Measurements from ENCODE around the gene UCKL1.
A peak's percentile ranks its signal among the peaks of the same experiment; 100 is the strongest.

UCKL1 gene

DNA sequence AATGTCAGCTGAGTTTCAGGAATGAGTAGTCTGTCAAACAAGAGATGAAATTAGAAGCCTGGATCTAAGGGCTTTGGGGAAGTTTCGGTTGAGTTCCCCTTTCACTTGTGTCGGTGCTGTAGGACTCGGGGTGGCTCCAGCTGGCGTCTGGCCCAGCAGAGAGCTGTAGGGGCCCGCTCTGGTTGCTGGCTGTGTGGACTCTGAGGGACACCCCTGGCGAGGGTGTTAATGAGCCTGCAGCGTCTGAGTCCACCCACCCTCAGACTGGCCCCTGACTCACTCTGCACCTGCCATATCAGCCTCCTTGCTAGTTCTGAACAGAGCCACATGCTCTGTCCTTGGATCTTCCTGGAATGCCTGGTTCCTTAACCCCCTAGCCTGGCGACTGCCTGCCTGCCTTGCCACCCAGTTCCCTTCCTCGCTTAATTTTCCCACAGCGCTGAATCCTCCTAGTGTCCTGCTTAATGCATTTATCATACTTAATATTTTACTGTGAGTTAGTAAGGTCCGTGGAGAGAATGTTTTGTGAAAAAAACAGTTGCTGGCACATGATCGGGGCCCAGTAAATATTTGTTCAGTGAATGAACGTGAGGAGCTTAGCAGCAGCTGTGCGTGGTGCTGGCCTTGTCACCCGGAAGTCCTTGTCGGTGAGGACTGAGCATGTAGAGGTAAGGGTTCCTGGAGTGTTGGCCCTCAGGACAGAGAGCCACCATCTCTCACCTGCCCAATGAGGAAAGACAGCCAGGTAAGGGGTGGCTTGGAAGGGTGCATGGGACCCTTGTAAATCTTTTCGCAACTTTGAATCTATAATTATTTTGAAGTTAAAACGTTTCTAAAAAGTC, 59.7 kb downstream of the UCKL1 start:
- peak overlapping the region; percentile 98 for H3K27ac ChIP-seq
- no peak for TF ChIP-seq CTCF (conservative IDR thresholded peaks at IDR 0.05)

- H3K27ac ChIP-seq = peak overlapping the region; percentile 98
- TF ChIP-seq CTCF (conservative IDR thresholded peaks at IDR 0.05) = no peak
Measured at GRCh38 chr20:63895952-63896263, 60.3 kb downstream of the UCKL1 start.

DNA sequence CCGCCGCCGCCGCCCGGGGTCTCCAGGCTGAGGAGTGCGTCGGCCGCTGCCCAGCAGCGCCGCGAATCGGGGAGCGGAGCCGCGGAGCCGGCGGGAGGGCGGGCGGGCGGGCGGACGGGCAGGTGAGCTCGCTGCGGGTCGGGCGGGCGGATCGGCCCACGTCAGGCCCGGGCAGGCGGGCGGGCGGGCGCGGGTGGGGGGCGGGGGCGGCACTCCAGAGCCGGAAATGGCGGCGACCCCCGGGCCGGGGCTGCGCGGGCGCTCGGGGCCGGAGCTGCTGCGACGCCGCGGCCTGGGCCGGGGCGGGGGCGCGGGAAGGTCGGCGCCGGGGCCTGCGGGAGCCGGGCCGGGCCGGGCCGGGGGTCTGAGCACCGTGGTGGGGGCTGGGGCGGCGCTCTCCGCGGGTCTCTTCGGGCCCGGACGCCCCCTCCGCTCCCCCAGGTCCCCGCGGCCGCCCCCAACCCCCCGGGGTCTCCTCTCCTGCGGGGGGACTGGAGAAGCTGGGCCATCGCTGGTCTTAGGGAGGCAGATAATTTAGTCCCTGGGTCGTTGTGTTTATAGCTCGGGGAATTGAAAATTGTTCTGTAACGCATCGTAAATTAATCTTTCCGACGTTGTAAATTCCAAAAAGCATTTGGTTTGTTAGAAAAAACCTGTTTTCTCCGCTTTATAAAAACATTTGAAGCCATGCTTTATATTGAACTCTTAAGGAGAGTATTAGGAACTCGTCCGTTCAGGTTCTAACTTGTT, 60.8 kb downstream of the UCKL1 start:
- peak overlapping the region; percentile 98 for H3K27ac ChIP-seq
- no peak for TF ChIP-seq CTCF (conservative IDR thresholded peaks at IDR 0.05)

DNA sequence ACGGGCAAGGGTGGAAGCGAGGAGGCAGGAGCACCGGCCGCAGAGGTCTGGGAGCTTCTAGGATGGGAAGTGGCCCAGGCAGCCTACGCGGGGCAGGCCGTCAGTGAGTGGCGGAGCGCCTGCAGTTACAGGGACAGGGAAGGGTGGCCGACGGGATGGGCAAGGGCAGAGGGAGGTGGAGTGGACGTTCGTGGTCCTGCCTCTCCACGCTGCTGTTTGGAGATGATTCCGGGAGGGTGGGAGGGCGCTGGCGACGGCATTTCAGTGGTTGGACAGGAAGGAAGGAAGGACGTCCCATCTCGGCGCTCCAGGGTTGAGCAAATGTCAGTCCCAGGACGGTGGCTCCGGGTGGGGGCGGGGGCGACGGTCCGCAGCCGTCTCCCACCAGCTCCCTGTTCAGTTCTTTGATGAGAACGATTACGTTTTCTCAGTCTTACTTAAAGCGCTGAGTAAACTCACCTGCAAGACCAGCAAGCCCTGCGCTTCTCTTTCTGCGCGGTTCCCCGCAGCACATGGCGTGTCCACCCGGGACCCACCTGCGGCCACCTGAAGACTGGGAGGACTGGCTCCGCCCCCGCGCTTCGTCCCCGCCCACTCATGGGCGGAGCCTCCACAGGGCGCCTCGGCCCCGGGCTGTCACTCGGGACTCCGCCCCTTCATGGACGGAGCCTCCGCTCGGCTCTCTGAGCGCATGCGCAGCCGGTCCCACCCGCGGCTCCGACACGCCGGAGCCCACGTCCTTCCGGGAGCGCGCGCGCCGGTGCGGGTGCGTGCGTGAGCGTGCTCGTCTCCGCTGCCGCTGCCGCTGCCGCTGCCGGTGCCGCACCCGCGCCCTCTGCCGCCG, 61.6 kb downstream of the UCKL1 start, which contains the start of gene DNAJC5:
DNAJC5 (plus strand) TSS at position 769 of the 844 bp plus-strand sequence. CDS start 33,220 bp downstream, outside the sequence.
- peak within 1 kb of the TSS; percentile 98 for H3K27ac ChIP-seq
- TF ChIP-seq CTCF (conservative IDR thresholded peaks at IDR 0.05) = no peak

DNA sequence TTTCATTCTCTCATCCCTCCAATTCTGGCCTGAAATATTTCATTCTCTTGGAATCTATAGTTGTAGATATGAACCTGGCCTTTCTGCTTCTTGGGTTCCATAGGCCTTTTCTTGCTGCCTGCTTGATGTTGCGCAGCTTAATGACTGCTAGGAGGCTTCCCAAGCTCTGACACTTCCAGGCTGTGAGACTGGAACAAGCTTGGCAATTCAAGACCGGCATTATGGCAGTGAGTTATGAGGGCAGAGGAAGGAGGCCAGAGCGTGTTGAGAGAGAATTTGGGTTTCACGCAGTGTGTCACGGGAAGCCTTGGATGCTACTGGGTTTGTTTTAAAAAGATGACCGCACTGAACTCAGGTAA, 62.2 kb downstream of the UCKL1 start:
- H3K27ac ChIP-seq = peak overlapping the region; percentile 98
- no peak for TF ChIP-seq CTCF (conservative IDR thresholded peaks at IDR 0.05)

DNA sequence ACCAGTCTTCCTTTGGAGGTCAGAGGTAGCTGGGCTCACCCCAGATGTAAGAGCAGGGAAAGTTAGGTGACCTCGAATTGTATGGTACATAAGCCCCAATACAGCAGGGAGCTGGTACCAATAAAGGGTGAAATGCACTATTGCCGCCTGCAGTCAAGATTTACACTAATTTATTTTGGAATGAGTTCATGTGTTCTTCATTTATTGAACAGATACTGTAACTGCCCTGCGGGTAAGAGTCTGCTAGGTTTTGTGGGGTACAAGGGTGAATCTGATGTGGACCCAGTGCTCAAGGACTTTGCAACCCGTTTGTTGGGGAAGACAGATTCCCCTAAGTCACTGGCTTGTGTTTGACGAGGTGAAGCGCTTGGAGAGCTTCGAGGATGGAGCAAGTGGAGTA, 63.8 kb downstream of the UCKL1 start:
- peak overlapping the region; percentile 98 for H3K27ac ChIP-seq
- no peak for TF ChIP-seq CTCF (conservative IDR thresholded peaks at IDR 0.05)
